ENCODE results near the gene CAGE1. TPM values are rescaled to one million over a fixed set of nuclear protein-coding genes. Genes with fewer than 3 reads are reported as not detected.

The CAGE1 gene
- total and polyA plus RNA-seq, 2 experiments from 2014 or later = not detected

GRCh38 chr6:7298113-7298512 lies 91.4 kb downstream of the CAGE1 start:
- no peak for DNase-seq
- no peak overlapping the region for H3K4me2 ChIP-seq (ENCODE audit: unreplicated experiment)
- no peaks in the 10 kb centered on the region for H3K9me3 ChIP-seq (ENCODE audit: low read depth)
- TF ChIP-seq EZH2phosphoT487 (IDR thresholded peaks at IDR 0.05; ENCODE audit: insufficient read depth, low read depth) (no peak), EZH2 (IDR thresholded peaks at IDR 0.05; ENCODE audit: insufficient read depth, poor library complexity, severe bottlenecking) (no peak)
- H4K20me1 ChIP-seq (ENCODE audit: insufficient read depth) = no peaks in the 10 kb centered on the region
- H3K36me3 ChIP-seq (ENCODE audit: low read depth) = peaks cover 84% of the 10 kb centered on the region
- H3F3A ChIP-seq (ENCODE audit: insufficient read depth) = peaks cover 24% of the 10 kb centered on the region; the same call in 1 of the 2 replicates
- peaks cover 83% of the 10 kb centered on the region for H3K79me2 ChIP-seq (ENCODE audit: insufficient read depth)
- H3K4me3 ChIP-seq = no peak overlapping the region
- no peaks in the 10 kb centered on the region for H3K27me3 ChIP-seq (replicated peaks; ENCODE audit: insufficient read depth)
- in situ Hi-C loops (cut with MboI) = no loop called here
- H3K9me2 ChIP-seq (ENCODE audit: insufficient read depth) = no peaks in the 10 kb centered on the region
- no peak overlapping the region for H3K27ac ChIP-seq
- peaks cover 4% of the 10 kb centered on the region for H3K4me1 ChIP-seq (ENCODE audit: insufficient read depth)
- no peak overlapping the region for H2AFZ ChIP-seq
- WGBS, 2 experiments (ENCODE audit: low coverage in 1 of 2, low lambda C conversion rate in 2 of 2, missing lambda C conversion rate in 2 of 2) = 96 to 98% methylated on average over 1 of the region's 1 CpG
- no peak overlapping the region for H3K9ac ChIP-seq

- no peak overlapping the region for H3K27ac ChIP-seq
- TF ChIP-seq EZH2phosphoT487 (IDR thresholded peaks at IDR 0.05; ENCODE audit: insufficient read depth, low read depth) (no peak), EZH2 (IDR thresholded peaks at IDR 0.05; ENCODE audit: insufficient read depth, poor library complexity, severe bottlenecking) (no peak)
- WGBS, 2 experiments (ENCODE audit: low coverage in 1 of 2, low lambda C conversion rate in 2 of 2, missing lambda C conversion rate in 2 of 2) = 99 to 100% methylated on average over 2 of the region's 2 CpGs
- peaks cover 80% of the 10 kb centered on the region for H3K36me3 ChIP-seq (ENCODE audit: low read depth)
- H3K9me3 ChIP-seq (ENCODE audit: low read depth) = no peaks in the 10 kb centered on the region
- no peaks in the 10 kb centered on the region for H3K9me2 ChIP-seq (ENCODE audit: insufficient read depth)
- no peak overlapping the region for H3K4me2 ChIP-seq (ENCODE audit: unreplicated experiment)
- no peak overlapping the region for H3K4me3 ChIP-seq
- no peaks in the 10 kb centered on the region for H4K20me1 ChIP-seq (ENCODE audit: insufficient read depth)
- H2AFZ ChIP-seq = no peak overlapping the region
- H3F3A ChIP-seq (ENCODE audit: insufficient read depth) = peaks cover 24% of the 10 kb centered on the region; the same call in 1 of the 2 replicates
- H3K9ac ChIP-seq = no peak overlapping the region
- no peak for DNase-seq
- no peaks in the 10 kb centered on the region for H3K27me3 ChIP-seq (replicated peaks; ENCODE audit: insufficient read depth)
- peaks cover 14% of the 10 kb centered on the region for H3K4me1 ChIP-seq (ENCODE audit: insufficient read depth)
- H3K79me2 ChIP-seq (ENCODE audit: insufficient read depth) = peaks cover 79% of the 10 kb centered on the region
- in situ Hi-C loops (cut with MboI) = no loop called here
Observed at GRCh38 chr6:7296602-7297001, 92.9 kb downstream of the CAGE1 start.

GRCh38 chr6:7295916-7296315 lies 93.6 kb downstream of the CAGE1 start:
- Histone ChIP-seq H3K27ac (no peak overlapping the region), H4K20me1 (ENCODE audit: insufficient read depth) (no peaks in the 10 kb centered on the region), H3K9me3 (ENCODE audit: low read depth) (no peaks in the 10 kb centered on the region), H3K9ac (no peak overlapping the region), H3K4me2 (ENCODE audit: unreplicated experiment) (no peak overlapping the region), H3K36me3 (ENCODE audit: low read depth) (peaks cover 80% of the 10 kb centered on the region), H2AFZ (no peak overlapping the region), H3F3A (ENCODE audit: insufficient read depth) (peaks cover 21% of the 10 kb centered on the region; the same call in 1 of the 2 replicates), H3K4me3 (no peak overlapping the region), H3K9me2 (ENCODE audit: insufficient read depth) (no peaks in the 10 kb centered on the region), H3K79me2 (ENCODE audit: insufficient read depth) (peaks cover 79% of the 10 kb centered on the region), H3K4me1 (ENCODE audit: insufficient read depth) (peaks cover 14% of the 10 kb centered on the region), H3K27me3 (replicated peaks; ENCODE audit: insufficient read depth) (no peaks in the 10 kb centered on the region)
- WGBS, 2 experiments (ENCODE audit: low coverage in 1 of 2, low lambda C conversion rate in 2 of 2, missing lambda C conversion rate in 2 of 2) = 79 to 82% methylated on average over 3 of the region's 3 CpGs
- in situ Hi-C loops (cut with MboI) = no loop called here
- TF ChIP-seq EZH2 (IDR thresholded peaks at IDR 0.05; ENCODE audit: insufficient read depth, poor library complexity, severe bottlenecking) = no peak
- no peak for TF ChIP-seq EZH2phosphoT487 (IDR thresholded peaks at IDR 0.05; ENCODE audit: insufficient read depth, low read depth)
- no peak for DNase-seq

GRCh38 chr6:7292596-7293255 lies 96.8 kb downstream of the CAGE1 start:
- H3K27ac ChIP-seq = peak overlapping the region; percentile 36; the same call in 1 of the 2 replicates
- H3K4me1 ChIP-seq (ENCODE audit: insufficient read depth) = peaks cover 14% of the 10 kb centered on the region
- TF ChIP-seq EZH2phosphoT487 (IDR thresholded peaks at IDR 0.05; ENCODE audit: insufficient read depth, low read depth) (no peak), EZH2 (IDR thresholded peaks at IDR 0.05; ENCODE audit: insufficient read depth, poor library complexity, severe bottlenecking) (no peak)
- 55 to 57% methylated on average over 6 of the region's 6 CpGs for WGBS, 2 experiments (ENCODE audit: low coverage in 1 of 2, low lambda C conversion rate in 2 of 2, missing lambda C conversion rate in 2 of 2)
- peaks cover 80% of the 10 kb centered on the region for H3K36me3 ChIP-seq (ENCODE audit: low read depth)
- no peak overlapping the region for H2AFZ ChIP-seq
- H3K9me2 ChIP-seq (ENCODE audit: insufficient read depth) = no peaks in the 10 kb centered on the region
- H3K4me2 ChIP-seq (ENCODE audit: unreplicated experiment) = peak overlapping the region; percentile 21
- peak; percentile 73 for DNase-seq
- peaks cover 49% of the 10 kb centered on the region for H3K79me2 ChIP-seq (ENCODE audit: insufficient read depth)
- H4K20me1 ChIP-seq (ENCODE audit: insufficient read depth) = no peaks in the 10 kb centered on the region
- in situ Hi-C loops (cut with MboI) = no loop called here
- no peak overlapping the region for H3K4me3 ChIP-seq
- no peaks in the 10 kb centered on the region for H3K27me3 ChIP-seq (replicated peaks; ENCODE audit: insufficient read depth)
- H3K9ac ChIP-seq = no peak overlapping the region; the same call in 1 of the 2 replicates
- peaks cover 21% of the 10 kb centered on the region; the same call in 1 of the 2 replicates for H3F3A ChIP-seq (ENCODE audit: insufficient read depth)
- H3K9me3 ChIP-seq (ENCODE audit: low read depth) = no peaks in the 10 kb centered on the region
